Liver (tissue), 3 donors: ENCODE results near the gene NAT14.

ENCODE experiments used
- CTCF ChIP-seq: fragments of 150-350 bp; IDR thresholded peaks from 2 replicates; pipeline ENCODE4 v1.5.1; 2017; ENCODE audit warnings: improper control_type of control experiment, low read depth, low read length; ENCODE audit not compliant: missing input control
- HNF4A ChIP-seq, 2 donors: conservative IDR thresholded peaks; 2 replicates each; pipeline ENCODE4 v1.6.1; 2016; ENCODE audit warnings: antibody characterized with exemption in 2 of 2, mild to moderate bottlenecking in 2 of 2
- SP1 ChIP-seq: IDR thresholded peaks from 2 replicates; pipeline ENCODE4 v1.6.1; 2018; ENCODE audit warnings: antibody characterized with exemption, mild to moderate bottlenecking
- donor health status: healthy.
- donor health status: healthy.

- TF ChIP-seq CTCF (no peak), SP1 (no peak), HNF4A (conservative IDR thresholded peaks at IDR 0.05) (no peak)
These were observed 31.3 kb upstream of the NAT14 start for GRCh38 chr19:55453511-55454260.
